ENCODE data around the gene DNAJB4.
A peak's percentile ranks its signal among the peaks of the same experiment; 100 is the strongest.
"Not testable (repeated sequence)": the region's sequence is repeated elsewhere in the genome, so short reads cannot be mapped to it uniquely, and the experiment has no call there.

The DNAJB4 gene

DNA sequence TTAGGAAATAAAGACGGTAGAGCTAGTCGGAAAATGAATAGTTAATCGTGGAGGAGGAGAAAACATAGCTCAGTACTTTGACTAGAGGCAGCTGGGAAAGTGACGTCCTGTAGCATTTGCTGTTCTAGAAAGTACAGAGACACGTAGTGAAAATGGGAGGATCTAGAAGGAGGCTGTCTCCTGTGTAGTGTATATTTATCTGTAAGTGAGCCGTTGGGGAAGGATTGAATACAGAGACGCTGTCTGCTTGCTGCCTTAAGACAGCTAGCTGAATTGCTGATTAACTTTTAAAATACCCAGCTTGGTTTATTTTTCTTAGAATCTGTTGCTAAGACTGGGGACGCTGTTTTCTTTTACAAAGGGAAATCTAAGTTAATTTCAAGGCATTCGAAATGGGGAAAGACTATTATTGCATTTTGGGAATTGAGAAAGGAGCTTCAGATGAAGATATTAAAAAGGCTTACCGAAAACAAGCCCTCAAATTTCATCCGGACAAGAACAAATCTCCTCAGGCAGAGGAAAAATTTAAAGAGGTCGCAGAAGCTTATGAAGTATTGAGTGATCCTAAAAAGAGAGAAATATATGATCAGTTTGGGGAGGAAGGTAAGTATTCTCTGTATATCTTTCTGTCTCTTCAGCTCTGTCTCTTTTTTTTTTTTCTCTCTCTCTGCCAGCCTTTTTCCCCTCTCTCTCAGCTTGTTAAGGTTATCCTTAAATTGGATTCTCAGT, at the start of gene DNAJB4:
Gene DNAJB4, plus strand, starts transcription at position 221 of the 729 bp plus-strand sequence. Its CDS starts 172 bp downstream, at position 393.
- DNase-seq, result no peak

DNA sequence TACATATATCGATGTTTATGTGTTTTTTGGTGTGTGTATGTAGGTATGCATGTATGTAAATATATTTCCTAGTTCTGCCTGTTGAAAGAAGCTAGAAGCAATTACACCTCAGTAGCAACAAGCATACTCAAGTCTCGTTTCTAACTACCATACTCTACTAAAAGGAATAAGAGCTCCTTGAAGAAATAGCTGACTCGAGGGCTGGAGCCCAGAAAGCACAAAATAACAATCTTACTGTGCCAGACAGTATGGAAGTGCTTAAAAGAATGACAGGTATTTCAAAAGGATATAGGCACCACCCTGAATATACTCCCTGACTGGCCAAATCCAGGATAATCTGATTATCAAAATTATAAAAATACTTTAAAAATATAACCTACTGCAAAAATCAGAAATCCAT, 49.0 kb upstream of the DNAJB4 start:
- DNase-seq, result no peak

DNA sequence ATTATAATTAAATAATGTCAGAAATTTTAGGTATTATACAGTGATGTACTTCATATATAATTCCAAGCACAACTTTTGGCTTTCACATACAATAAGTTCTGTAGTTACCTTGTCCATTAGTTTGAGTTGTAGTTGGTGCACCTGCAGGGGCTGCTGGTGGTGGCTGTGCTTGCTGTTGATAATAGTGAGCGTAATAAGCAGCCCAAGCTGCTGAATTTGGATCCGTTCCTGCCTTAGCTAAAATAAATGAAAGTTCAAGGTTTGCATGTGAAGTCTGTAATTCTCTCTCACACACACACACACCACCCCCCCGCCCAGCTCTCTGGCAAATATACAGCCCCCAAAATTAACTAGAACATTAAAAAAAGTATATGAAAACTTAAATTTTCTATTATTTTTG, 48.3 kb upstream of the DNAJB4 start:
- DNase-seq, result no peak

DNA sequence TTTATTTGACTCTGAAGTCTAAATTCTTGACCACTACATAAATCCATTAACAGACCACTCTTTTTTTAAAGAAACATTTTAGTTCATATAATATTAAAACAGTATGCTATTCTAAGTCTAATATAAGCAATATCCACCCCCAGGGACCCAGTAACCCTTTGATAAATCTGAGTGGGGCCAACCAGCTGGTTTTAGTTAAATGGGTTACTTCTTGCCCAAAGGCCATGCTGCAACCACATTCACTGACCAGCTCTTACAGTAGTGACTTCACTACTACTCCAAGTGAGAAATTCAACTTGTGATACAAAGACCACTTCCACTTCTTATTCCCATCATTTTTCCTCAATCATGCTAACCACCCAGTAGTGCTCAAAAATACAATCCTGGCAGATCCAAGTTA, 46.3 kb upstream of the DNAJB4 start:
- DNase-seq, result no peak

DNA sequence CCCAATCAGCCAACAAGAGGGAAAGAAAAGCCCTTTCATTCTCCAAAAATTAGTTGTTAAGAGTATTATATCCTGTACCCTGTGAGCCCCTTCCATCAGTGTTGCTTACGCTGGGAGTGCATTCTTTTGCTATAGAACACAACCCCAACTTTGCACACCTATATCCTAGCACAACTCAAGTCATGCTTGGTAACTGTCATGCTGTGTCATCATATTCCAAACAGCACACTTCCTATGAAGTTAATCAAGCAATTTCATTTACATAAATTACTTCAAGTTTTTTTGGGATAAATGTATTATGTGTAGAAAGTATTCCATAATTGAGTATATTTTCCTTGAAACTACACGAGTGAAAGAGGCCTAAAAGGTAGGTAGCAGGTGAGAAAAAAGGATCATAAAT, 45.9 kb upstream of the DNAJB4 start:
- DNase-seq, result no peak

- no peak for DNase-seq
Measured at GRCh38 chr1:77961392-77961791, 43.3 kb upstream of the DNAJB4 start.

GRCh38 chr1:77966291-77966690, 38.4 kb upstream of the DNAJB4 start:
- no peak for DNase-seq

- DNase-seq, result no peak
Measured at GRCh38 chr1:77970192-77970591, 34.5 kb upstream of the DNAJB4 start.

DNA sequence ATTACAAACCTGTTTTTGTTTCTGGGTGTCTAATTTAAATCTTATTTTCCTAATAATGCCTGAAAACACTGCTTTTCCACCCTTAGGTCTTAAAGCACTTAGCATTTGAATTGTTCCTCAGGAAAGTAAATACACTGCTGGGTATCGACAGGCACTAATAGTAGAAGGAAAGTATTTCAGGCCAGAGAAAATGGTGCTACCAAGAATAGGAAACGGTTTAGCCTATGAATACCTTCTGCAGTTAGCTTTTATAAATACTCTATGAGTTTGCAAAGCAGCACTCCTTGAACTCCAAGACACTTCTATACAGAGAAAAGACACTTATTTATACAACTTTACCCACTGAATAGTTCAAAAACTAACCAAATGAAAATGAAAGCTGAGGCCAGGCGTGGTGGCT, 32.7 kb upstream of the DNAJB4 start:
- DNase-seq, result no peak

DNA sequence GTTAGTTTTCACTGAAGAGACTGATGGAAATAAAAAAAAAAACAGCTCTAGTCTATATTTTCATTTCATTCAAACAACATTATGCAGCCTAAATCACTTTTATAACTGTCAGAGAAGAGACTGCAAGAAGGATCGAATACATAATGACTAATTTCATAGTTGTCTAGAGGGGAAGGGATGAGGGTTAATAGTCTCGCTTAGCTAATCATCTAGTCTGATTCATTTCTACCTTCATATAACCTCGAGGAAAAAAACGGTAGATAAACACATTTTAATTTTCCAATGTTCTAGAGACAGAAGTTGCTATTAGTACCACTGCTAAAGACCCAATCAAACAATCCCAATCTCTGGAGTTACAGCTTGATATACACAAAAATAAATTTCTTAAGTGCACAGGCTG, 29.4 kb upstream of the DNAJB4 start:
- no peak for DNase-seq

DNA sequence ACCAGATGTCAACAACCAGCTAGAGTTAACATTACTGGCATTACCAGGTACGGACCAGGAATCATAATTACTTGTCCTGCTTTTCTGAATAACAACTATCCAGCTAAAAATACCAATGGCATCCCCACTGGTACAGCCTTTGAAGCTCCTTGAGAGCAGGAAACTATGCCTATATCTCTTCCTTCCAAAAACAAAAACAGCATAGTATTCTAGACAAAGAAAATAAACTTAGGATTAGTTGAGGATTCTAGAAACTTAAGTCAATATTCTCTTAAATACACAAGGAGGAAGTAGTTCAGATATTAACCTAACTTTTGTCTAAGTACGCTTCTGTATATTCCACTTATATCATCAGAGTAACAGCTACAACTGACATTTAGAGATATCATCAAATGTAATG, 28.8 kb upstream of the DNAJB4 start:
- DNase-seq, result no peak

GRCh38 chr1:77976433-77977076, 28.2 kb upstream of the DNAJB4 start:
- DNase-seq, result no peak

DNA sequence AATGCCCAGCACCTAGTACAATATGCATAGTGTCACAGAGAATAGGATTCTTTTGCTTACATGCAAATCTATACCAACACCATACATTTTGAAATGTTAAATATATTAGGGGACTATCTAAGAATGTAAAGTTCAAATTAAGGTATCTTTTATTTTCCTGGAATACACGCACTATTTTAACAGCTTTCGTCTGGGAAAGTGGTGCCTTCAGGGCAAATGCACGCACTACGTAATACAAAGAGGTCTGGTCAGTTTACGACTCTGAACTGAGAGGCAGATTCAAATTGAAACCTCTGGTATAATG, 26.8 kb upstream of the DNAJB4 start:
- no peak for DNase-seq

DNA sequence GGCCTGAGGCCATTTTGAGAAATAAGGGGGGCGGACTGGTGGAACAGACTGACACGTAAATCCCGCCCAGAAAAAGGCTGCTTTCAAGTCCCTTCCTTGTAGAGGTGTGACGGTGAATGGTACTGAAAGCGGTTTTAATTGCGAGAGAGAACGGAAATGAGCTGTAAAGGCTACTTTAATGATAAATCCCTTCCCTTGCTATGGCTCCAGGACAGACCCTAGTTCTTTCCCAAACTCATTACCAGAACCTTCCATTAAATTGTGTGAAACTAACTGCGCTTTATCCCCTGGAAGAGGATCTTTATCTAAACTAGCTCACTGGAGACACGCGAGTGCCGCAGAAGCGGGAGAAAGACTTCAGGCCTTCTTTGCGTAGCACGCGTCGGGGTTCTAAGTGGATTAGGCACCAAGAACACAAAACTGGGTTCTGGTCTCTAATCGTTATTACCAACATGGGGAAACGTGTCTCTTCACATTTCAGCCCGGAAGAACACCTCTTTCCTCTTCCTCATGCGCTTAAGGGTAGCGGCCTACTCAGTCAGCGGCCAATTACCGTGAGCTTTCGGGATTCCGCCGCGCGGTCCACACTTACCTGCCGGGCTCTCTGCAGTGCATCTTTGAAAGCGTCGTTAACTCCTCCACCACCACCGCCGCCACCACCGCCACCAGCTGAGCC, 26.3 kb upstream of the DNAJB4 start:
- DNase-seq, result peak; percentile 96

DNA sequence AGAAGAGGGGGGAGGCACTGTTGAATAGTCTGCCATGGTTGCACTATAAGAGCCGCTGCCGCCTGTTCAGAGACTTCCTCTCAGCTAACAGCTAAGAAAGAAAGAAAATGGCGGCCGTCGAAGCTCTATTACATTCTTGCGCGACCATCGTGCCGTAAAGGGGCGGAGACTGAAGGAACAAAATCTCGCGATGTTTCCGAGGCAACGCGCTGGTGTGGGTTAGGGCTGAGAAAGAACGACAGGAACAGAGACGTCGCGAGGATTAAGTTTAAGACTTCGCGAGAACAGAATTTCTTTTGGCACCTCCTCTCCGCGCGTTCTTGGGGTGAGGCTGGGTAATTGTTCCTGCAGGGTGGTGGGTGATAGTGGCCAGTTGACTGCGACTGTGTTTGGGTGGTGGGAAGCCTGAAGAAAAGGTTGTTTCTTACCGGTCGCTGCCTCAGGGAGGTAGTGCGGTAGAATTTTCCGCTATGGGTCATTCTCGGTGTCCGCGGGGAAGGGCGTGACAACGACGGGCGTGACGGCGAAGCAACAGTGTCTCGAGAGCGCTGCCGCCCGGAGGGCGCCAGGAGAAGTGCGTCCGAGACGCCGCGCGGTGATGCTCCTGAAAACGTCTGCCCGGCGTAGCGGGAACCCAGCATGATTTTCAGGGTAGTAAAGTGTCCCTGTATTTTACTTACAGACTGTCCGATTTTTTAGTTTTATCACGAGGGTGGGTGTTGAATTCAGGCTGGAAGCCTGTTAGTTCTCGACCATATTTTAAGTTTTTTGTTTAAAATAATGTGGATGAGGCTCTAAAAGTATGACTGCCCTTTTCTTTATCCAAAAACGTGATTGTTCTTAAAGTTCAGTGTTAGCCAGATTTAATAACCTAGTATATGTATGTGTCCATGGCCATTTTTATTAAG, 25.5 kb upstream of the DNAJB4 start, which contains the start of gene FUBP1:
Gene FUBP1, minus strand, starts transcription at position 104 of the 908 bp plus-strand sequence. Its CDS starts 68 bp downstream, at position 36.
- peak; percentile 99 for DNase-seq

DNA sequence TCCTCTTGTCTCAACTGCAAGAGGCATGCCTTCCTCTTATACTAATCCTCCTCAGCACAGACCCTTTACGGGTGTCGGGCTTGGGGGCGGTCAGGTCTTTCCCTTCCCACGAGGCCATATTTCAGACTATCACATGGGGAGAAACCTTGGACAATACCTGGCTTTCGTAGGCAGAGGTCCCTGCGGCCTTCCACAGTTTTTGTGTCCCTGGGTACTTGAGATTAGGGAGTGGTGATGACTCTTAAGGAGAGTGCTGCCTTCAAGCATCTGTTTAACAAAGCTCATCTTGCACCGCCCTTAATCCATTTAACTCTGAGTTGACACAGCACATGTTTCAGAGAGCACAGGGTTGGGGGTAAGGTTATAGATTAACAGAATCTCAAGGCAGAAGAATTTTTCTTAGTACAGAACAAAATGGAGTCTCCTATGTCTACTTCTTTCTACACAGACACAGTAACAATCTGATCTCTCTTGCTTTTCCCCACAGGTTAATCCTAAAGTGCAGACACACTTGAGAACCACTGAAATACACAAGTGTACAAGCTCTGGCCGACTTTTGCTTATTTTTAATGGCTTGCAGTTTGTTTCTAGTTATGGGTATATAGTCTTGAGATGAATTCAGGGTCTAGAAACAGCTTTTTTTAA, 21.3 kb upstream of the DNAJB4 start:
- not testable (repeated sequence) for DNase-seq

- no peak for DNase-seq
Measured at GRCh38 chr1:77983997-77984355, 20.8 kb upstream of the DNAJB4 start.

- no peak for DNase-seq
Measured at GRCh38 chr1:77984629-77985028, 20.1 kb upstream of the DNAJB4 start.

DNA sequence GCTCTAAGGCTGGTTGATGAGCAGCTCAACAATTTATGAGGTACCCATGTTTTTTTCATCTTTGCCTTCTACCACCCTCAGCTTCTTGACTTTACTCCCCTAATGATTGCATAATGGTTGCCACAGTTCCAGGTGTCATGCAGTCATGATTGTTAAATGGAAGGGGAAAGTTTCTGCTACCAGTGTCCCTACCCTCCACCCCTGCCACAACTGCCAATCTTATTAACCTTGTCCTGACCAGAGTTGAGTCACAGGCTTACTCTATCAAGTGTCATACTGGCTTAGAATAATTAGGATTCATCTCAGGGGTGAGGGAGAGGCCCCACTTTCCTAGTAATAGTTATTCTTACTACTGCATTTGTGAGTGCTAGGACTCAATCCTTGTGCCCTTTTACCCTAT, 17.9 kb upstream of the DNAJB4 start:
- no peak for DNase-seq

- no peak for DNase-seq
Measured at GRCh38 chr1:77987919-77988318, 16.8 kb upstream of the DNAJB4 start.

DNA sequence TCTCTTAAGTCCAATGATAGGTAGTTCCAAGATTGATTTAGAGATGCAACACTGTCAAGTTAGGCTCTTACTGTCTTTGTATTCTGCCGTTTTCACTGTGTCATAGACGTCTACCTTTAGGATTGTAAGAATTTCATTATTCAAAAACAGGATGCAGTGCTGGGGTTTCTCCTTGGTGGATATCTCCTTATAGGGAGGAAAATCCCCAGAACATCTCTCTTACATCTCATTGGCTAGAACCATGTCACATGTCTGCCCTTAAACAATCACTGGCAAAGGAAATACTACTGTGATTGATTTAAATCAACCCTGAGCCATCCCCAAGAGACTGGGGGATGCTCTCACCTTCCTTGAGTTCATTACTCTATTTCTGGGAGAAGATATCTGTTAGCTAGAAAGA, 15.0 kb upstream of the DNAJB4 start:
- no peak for DNase-seq

DNA sequence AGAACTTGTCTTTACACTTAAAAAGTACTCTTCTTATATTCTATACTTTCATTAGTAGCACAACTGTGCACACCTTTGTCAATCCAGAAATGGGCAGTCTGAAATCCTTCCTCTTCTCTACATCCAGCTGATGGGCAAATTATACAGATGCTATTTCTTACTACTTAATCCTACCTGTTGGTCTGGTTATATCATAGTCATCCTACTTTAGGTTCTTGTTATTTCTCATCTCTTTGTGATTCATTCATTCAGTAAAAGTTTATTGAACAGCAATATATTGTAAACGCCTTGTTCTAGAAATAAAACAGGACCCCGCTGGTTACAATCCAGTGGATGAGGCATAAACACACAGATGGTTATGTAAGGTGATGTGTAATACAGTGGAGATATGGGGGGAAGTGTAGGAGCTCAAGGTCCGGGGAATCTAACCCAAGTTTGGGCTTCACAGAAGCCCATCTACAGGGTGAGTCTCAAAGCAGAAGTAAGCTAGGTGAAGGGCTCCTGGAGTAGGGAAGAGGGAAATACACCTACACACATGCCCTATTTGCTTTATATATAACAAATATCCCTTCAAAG, 14.0 kb upstream of the DNAJB4 start:
- DNase-seq, result no peak
